Neural progenitor cell (in vitro differentiated cells): ENCODE measurements around the gene SPATA33. TPM values are rescaled to one million over a fixed set of nuclear protein-coding genes. Genes with fewer than 3 reads are reported as not detected.

Source experiments
- DNase-seq: peaks from one replicate; pipeline ENCODE4 v3.0.0-alpha.2; 2016; ENCODE audit warnings: low spot score
- H2AFZ ChIP-seq: fragments of 200-600 bp; sonication (generic); replicated peaks from 2 replicates; pipeline ENCODE4 v1.6.1; 2016; ENCODE audit warnings: antibody characterized with exemption
- H3F3A ChIP-seq: fragments of 200-600 bp; sonication (generic); 2 replicates; pipeline ENCODE4 v1.6.1; 2016; ENCODE audit warnings: antibody characterized with exemption, low read depth
- H3K27ac ChIP-seq: fragments of 200-600 bp; sonication (generic); 2 replicates; pipeline ENCODE4 v1.5.1; 2016; ENCODE audit warnings: mild to moderate bottlenecking
- H3K27me3 ChIP-seq: fragments of 200-600 bp; sonication (generic); 2 replicates; pipeline ENCODE4 v1.6.1; 2016; ENCODE audit warnings: mild to moderate bottlenecking, moderate library complexity
- H3K36me3 ChIP-seq: fragments of 200-600 bp; sonication (generic); 2 replicates; pipeline ENCODE4 v1.5.1; 2016
- H3K4me1 ChIP-seq: fragments of 200-600 bp; sonication (generic); 2 replicates; pipeline ENCODE4 v1.6.1; 2016; ENCODE audit warnings: mixed run types
- H3K4me2 ChIP-seq: fragments of 200-600 bp; sonication (generic); 2 replicates; pipeline ENCODE4 v1.6.1; 2016
- H3K4me3 ChIP-seq: fragments of 200-600 bp; sonication (generic); 2 replicates; pipeline ENCODE4 v1.5.1; 2016
- H3K79me2 ChIP-seq: fragments of 200-600 bp; sonication (generic); 2 replicates; pipeline ENCODE4 v1.6.1; 2016; ENCODE audit warnings: low read depth
- H3K9ac ChIP-seq: fragments of 200-600 bp; sonication (generic); 2 replicates; pipeline ENCODE4 v1.6.1; 2016
- H3K9me3 ChIP-seq: fragments of 200-600 bp; sonication (generic); 2 replicates; pipeline ENCODE4 v1.5.1; 2016; ENCODE audit warnings: low read depth
- H4K20me1 ChIP-seq: fragments of 200-600 bp; sonication (generic); 2 replicates; pipeline ENCODE4 v1.6.1; 2016; ENCODE audit warnings: low read depth
- H3K27ac Mint-ChIP-seq: 3 replicates; pipeline ENCODE4 v1.8.0; 2021; ENCODE audit warnings: mixed read lengths
- H3K27me3 Mint-ChIP-seq: 2 replicates; pipeline ENCODE4 v1.8.0; 2022; ENCODE audit warnings: low read depth, mild to moderate bottlenecking, inconsistent platforms, moderate library complexity, mixed read lengths; ENCODE audit not compliant: insufficient read depth
- H3K36me3 Mint-ChIP-seq: 3 replicates; pipeline ENCODE4 v1.8.0; 2021; ENCODE audit warnings: mixed read lengths
- H3K4me1 Mint-ChIP-seq: 3 replicates; pipeline ENCODE4 v1.8.0; 2021; ENCODE audit warnings: mixed read lengths
- H3K4me3 Mint-ChIP-seq: 3 replicates; pipeline ENCODE4 v1.8.0; 2021; ENCODE audit warnings: mild to moderate bottlenecking, moderate library complexity, mixed read lengths
- H3K9me3 Mint-ChIP-seq: 3 replicates; pipeline ENCODE4 v1.8.0; 2020; ENCODE audit warnings: mixed read lengths
- CTCF ChIP-seq: fragments of 200-600 bp; sonication (generic); IDR thresholded peaks from 2 replicates; pipeline ENCODE4 v1.5.1; 2017; ENCODE audit warnings: antibody characterized with exemption, mild to moderate bottlenecking
- EZH2 ChIP-seq: fragments of 200-600 bp; sonication (generic); IDR thresholded peaks from 2 replicates; pipeline ENCODE4 v1.6.1; 2017; ENCODE audit warnings: antibody characterized with exemption, mild to moderate bottlenecking, moderate library complexity
- EZH2phosphoT487 ChIP-seq: fragments of 200-600 bp; sonication (generic); IDR thresholded peaks from 2 replicates; pipeline ENCODE4 v1.6.1; 2017; ENCODE audit warnings: antibody characterized with exemption
- total RNA-seq: library from RNA; depleted of rRNA; stranded (reverse); fragments of >200 nt; gene quantifications from 2 replicates; pipeline ENCODE4 v1.2.3, GENCODE V29; 2015; ENCODE audit warnings: low replicate concordance

The SPATA33 gene
- total RNA-seq, 1 donor from 2014 or later: 14.1 TPM

DNA sequence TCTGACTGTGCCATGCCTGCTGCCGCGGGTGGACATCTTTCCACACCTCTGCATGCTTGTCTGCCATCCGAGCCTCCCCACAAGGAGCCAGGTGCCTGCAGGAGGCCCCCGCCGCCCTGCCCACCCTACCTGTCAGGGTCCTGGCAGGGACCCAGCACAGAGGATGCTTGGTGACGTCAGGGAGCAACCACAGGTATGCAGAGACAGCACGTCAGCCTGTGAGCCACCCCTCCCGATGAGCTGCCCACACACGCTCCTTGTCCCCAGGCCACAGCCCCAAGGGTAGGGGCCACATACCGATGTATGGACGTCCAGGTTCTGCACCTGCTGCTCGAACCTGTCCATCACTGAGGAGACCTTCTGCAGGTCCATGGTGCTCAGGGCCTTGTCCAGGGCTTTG, 10.7 kb upstream of the SPATA33 start:
- H3K4me1 ChIP-seq: no peaks in the 10 kb centered on the region
- Mint-ChIP-seq H3K4me3 (no peak overlapping the region), H3K27me3 (peaks cover 10% of the 10 kb centered on the region), H3K9me3 (no peaks in the 10 kb centered on the region), H3K36me3 (peaks cover 5% of the 10 kb centered on the region), H3K27ac (no peak overlapping the region), H3K4me1 (no peaks in the 10 kb centered on the region)
- no peak for DNase-seq
- H3K36me3 ChIP-seq: no peaks in the 10 kb centered on the region
- no peaks in the 10 kb centered on the region for H3F3A ChIP-seq
- H3K27me3 ChIP-seq: no peaks in the 10 kb centered on the region
- TF ChIP-seq EZH2 (no peak), EZH2phosphoT487 (no peak), CTCF (no peak)
- H3K27ac ChIP-seq: no peak overlapping the region
- H3K4me2 ChIP-seq: no peak overlapping the region
- H3K9me3 ChIP-seq: no peaks in the 10 kb centered on the region
- H2AFZ ChIP-seq: no peak overlapping the region
- H3K79me2 ChIP-seq: peaks cover 2% of the 10 kb centered on the region
- no peak overlapping the region for H3K4me3 ChIP-seq
- peaks cover 10% of the 10 kb centered on the region for H4K20me1 ChIP-seq
- H3K9ac ChIP-seq: no peak overlapping the region

DNA sequence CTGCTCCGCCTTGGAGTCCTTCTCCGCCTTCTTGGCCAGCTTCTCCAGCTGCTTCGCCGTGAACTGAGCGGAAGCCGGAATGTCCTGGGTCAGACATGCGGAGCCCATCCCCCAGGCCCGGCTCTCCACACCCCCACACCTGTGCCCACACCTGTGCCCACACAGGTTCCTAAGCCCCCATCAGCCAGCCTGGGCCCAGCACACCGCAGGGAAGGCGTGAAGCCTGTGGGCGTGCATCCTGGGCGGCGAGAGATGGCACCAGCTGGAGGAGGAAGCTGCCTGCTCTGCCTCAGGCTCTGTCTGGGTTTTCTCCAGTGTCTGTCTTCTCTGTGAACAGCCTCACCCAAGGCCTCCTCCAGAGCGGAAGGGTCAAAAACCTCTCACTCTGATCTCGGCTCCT, 6.1 kb upstream of the SPATA33 start:
- Mint-ChIP-seq H3K27me3 (peaks cover 10% of the 10 kb centered on the region), H3K36me3 (peaks cover 2% of the 10 kb centered on the region), H3K9me3 (no peaks in the 10 kb centered on the region), H3K4me3 (no peak overlapping the region), H3K27ac (no peak overlapping the region), H3K4me1 (peaks cover 4% of the 10 kb centered on the region)
- H3K4me1 ChIP-seq: peaks cover 2% of the 10 kb centered on the region
- peaks cover 28% of the 10 kb centered on the region for H4K20me1 ChIP-seq
- H3K9me3 ChIP-seq: no peaks in the 10 kb centered on the region
- no peaks in the 10 kb centered on the region for H3F3A ChIP-seq
- H3K79me2 ChIP-seq: peaks cover 26% of the 10 kb centered on the region
- H3K36me3 ChIP-seq: no peaks in the 10 kb centered on the region
- H3K27ac ChIP-seq: no peak overlapping the region
- no peaks in the 10 kb centered on the region for H3K27me3 ChIP-seq
- no peak overlapping the region for H2AFZ ChIP-seq
- TF ChIP-seq EZH2 (no peak), EZH2phosphoT487 (no peak), CTCF (no peak)
- DNase-seq: no peak
- no peak overlapping the region for H3K4me3 ChIP-seq
- no peak overlapping the region for H3K9ac ChIP-seq
- no peak overlapping the region for H3K4me2 ChIP-seq

GRCh38 chr16:89653656-89654295, 3.9 kb upstream of the SPATA33 start:
- no peak overlapping the region for H3K27ac ChIP-seq
- no peak overlapping the region for H3K27ac Mint-ChIP-seq

More at GRCh38 chr16:89653656-89654295, 3.9 kb upstream of the SPATA33 start:
- H4K20me1 ChIP-seq: peaks cover 34% of the 10 kb centered on the region
- TF ChIP-seq CTCF: no peak
- TF ChIP-seq EZH2: no peak
- TF ChIP-seq EZH2phosphoT487: no peak
- H3K9me3 ChIP-seq: no peaks in the 10 kb centered on the region
- H3K79me2 ChIP-seq: peaks cover 42% of the 10 kb centered on the region
- no peak overlapping the region for H3K9ac ChIP-seq
- H3K4me3 ChIP-seq: no peak overlapping the region
- no peak overlapping the region for H3K4me2 ChIP-seq
- Mint-ChIP-seq H3K36me3 (peaks cover 5% of the 10 kb centered on the region), H3K9me3 (no peaks in the 10 kb centered on the region), H3K4me1 (peaks cover 9% of the 10 kb centered on the region), H3K27me3 (peaks cover 7% of the 10 kb centered on the region), H3K4me3 (no peak overlapping the region)
- H3K36me3 ChIP-seq: no peaks in the 10 kb centered on the region
- H3F3A ChIP-seq: no peaks in the 10 kb centered on the region
- H3K4me1 ChIP-seq: peaks cover 8% of the 10 kb centered on the region
- no peak for DNase-seq
- no peak overlapping the region for H2AFZ ChIP-seq
- H3K27me3 ChIP-seq: no peaks in the 10 kb centered on the region
